ENCODE measurements around the gene SLC39A11.
"Not testable (repeated sequence)": the region's sequence is repeated elsewhere in the genome, so short reads cannot be mapped to it uniquely, and the experiment has no call there.

Gene SLC39A11

DNA sequence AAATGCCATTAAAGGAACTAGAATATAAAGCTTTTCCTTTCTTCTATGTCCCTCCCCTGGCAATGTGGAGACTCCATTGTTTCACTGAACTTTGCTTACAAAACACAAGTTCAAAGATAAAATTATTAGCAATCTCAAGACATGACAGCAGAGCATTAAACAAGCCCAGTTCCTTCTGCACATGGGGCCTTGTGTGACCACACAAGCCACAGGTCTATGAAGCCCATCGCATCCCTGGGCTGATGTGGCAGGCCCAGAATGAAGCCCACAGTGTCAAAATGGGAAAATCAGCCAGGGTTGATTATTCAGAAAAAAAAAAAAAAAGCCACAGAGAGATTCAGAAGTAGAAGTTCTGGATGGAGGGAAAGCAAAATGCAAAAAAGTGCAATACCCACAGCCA, 12.9 kb upstream of the SLC39A11 start:
- DNase-seq: no peak

DNA sequence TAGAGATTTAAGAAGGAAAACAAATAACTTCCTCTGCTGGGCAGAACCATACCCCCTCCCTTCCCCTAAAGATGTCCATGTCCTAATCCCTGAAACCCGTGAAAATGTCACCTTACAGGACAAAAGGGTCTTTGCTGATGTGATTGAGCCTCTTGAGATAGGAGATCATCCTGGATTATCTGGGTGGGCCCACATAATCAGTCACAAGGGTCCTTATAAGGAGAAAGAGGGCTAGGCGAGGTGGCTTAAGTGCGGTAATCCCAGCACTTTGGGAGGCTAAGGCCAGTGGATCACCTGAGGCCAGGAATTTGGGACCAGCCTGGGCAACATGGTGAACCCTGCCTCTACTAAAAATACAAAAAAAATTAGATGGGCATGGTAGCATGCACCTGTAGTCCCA, 12.0 kb upstream of the SLC39A11 start:
- DNase-seq: no peak

GRCh38 chr17:73103641-73104335, 11.3 kb upstream of the SLC39A11 start:
- no peak for DNase-seq

DNA sequence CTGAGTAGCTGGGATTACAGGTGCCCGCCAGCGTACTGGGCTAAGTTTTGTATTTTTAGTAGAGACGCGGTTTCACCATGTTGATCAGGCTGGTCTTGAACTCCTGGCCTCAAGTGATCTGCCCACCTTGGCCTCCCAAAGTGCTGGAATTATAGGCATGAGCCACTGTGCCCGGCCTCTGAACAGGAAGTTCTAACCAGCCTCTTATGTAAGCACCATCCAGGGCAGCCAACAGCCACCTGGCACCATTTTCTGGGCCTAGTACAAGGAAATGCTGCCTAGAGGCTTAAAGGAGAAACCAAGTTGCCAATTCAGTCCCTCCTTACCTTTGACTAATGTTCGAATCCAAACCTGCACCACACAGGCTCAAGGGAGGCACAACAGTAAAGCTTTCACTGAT, 8.5 kb upstream of the SLC39A11 start:
- no peak for DNase-seq

GRCh38 chr17:73100363-73100762, 7.9 kb upstream of the SLC39A11 start:
- DNase-seq: no peak

DNA sequence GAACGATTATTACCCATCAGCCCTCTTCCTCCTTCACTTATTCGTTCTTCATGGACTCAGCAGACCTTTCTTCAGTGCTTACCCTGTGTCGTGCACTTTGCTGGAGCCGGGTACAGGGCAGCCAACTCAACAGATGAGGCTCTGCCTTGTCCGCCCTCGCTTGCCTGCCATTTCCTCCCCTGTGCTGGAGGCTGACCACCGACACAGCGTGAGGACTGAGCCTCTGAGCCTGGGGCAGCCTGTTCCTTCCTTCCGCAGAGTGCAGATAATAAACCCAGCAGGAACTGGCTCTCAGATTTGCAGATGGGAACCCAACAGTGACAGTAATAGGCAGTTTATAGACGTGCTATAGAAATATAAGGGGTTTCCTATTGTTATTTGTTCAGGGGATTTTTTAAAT, 7.0 kb upstream of the SLC39A11 start:
- no peak for DNase-seq

DNA sequence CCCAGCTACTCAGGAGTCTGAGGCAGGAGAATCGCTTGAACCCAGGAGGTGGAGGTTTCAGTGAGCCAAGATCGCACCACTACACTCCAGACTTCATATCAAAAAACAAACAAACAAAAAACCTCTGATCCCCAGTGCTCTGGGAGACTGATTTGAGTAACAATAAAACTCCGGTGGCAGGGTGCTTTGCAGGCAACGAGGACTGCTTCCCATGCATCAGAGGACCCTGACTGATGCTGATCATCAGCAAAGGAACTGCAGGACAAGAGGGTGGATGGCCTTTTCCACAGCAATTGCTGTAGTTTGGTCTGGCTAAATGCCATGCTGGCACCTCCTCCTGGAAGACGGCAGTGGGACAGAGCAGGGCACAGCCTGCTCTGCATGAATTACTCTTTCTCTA, 6.4 kb upstream of the SLC39A11 start:
- DNase-seq: no peak

GRCh38 chr17:73097973-73098765, 5.7 kb upstream of the SLC39A11 start:
- DNase-seq: not testable (repeated sequence)

- DNase-seq: no peak
Observed at GRCh38 chr17:73096866-73097265, 4.4 kb upstream of the SLC39A11 start.

GRCh38 chr17:73096211-73096610, 3.7 kb upstream of the SLC39A11 start:
- no peak for DNase-seq

DNA sequence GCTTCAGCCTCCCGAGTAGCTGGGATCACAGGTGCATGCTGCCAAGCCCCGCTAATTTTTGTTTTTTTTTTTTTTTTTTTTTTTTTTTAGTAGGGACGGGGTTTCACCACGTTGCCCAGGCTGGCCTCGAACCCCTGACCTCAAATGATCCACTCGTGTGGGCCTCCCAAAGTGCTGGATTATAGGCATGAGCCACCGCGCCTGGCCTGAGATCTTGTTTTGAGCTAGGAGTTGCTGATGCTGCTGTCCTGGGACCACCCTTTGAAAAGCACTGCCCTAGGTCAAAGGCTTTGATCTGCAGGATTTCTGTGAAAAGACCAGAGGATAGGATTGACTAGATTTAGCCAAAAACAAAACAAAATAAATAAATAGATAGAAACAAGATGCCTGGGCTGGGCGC, 798 bp upstream of the SLC39A11 start:
- no peak for DNase-seq

- no peak for DNase-seq
Observed at GRCh38 chr17:73091770-73092522, 542 bp downstream of the SLC39A11 start.

- no peak for DNase-seq
Observed at GRCh38 chr17:73091410-73091769, 1.1 kb downstream of the SLC39A11 start.

GRCh38 chr17:73090396-73091202, 1.9 kb downstream of the SLC39A11 start:
- no peak for DNase-seq

- no peak for DNase-seq
Observed at GRCh38 chr17:73089322-73090317, 2.9 kb downstream of the SLC39A11 start.

DNA sequence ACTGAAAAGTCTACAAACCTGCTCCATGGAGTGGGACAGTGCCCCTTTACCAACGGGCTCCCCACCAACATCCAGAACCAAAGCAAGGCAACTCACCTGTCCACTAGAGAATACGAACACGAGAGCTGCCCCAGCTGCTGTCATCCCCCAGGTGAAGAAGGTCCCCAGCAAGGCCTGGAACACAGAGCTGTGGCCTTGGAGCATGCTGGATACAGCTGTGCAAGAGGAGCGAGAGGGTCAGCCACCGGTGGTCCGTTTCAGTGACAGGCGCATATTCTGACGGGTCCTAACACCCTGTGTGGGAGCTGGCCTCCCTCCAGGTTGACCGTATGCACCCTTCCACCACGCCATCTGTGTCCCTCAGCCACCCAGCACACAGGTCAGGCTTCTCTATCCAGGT, 3.9 kb downstream of the SLC39A11 start:
- no peak for DNase-seq

DNA sequence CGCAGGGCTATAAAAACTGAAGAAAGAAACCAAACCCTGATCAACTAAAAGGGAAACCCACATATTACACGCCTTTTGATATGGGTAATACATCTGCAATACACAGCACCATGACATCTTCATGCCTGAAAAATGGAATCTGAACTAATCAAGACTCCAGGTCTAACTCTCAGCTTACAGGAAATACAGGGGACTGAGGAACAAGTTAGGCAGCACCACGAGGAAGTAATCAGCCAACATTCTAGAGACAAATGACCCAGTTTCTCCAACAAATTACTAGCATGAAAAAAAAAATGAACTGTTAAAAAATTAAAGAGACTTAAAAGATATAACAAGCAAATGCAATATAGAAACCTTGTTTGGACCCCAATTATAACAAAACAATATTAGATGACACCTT, 9.1 kb downstream of the SLC39A11 start:
- DNase-seq: no peak

DNA sequence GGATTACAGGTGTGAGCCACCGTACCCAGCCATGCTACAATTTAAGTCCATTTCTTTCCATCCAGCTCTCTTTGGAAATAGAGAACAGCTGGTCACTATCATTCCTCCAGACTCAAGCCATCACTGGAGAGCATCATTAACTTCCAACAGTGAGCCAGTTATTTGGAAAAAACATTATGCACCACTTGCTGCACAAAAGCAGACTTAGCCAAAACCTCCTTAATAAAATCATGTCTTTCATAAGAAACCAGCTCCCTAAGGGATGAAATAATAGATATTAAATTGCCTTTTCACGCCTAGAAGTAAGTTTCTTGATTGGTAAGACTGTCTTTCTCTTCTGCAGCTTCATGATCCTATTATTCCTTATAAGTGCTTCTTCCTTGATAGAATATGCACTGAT, 17.9 kb downstream of the SLC39A11 start:
- DNase-seq: no peak

DNA sequence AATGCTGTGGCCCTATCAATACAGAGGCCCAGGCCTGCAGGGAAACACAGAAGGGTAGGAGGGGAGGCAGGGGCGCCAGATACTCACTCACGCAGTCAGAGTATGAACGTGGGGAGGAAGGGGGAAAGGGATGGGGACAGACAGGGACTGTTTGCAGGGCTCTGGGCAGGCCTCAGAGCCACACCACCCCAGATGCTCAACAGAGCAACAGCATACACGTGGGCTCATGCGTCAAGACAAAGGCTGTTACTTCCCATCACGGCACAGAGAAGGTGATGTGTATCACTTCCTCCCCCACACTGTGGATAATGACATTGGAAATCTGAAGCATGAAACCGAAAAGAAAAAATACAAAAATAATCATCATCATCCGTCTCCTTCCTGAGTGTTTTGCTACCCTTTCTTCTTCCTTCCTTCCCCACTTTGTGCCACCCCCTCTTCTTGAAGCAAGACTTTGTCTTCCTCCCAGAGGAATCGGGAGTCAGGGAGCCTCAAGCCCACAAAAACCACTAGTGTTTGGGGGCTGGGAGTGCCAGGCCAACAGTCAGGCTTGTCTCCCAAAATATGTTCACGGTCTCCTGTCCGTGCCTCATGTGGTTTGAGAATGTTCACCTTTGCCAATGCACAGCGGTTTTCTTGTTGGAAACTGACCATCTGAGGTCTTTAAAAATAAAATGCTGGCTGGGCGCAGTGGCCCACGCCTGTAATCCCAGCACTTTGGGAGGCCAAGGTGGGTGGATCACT, 20.1 kb downstream of the SLC39A11 start:
- DNase-seq: no peak

- DNase-seq: no peak
Observed at GRCh38 chr17:73071066-73071999, 21.2 kb downstream of the SLC39A11 start.

Measured in NCI-H2107 (cell line).